SU-DHL-6 (cell line): ENCODE results near the gene GRK6.

Experiments
- CTCF ChIP-seq: fragments of 200-600 bp; sonication (generic); IDR thresholded peaks from one replicate; pipeline ENCODE4 v1.5.1; 2017; ENCODE audit warnings: antibody characterized with exemption, mild to moderate bottlenecking, low read length, moderate library complexity; ENCODE audit not compliant: insufficient read depth, poor library complexity, severe bottlenecking
- EZH2phosphoT487 ChIP-seq: fragments of 200-600 bp; sonication (generic), shearing (Covaris generic); conservative IDR thresholded peaks from 2 replicates; pipeline ENCODE4 v1.6.1; 2018; ENCODE audit warnings: mild to moderate bottlenecking, antibody characterized with exemption, low read length, moderate library complexity, mixed read lengths

DNA sequence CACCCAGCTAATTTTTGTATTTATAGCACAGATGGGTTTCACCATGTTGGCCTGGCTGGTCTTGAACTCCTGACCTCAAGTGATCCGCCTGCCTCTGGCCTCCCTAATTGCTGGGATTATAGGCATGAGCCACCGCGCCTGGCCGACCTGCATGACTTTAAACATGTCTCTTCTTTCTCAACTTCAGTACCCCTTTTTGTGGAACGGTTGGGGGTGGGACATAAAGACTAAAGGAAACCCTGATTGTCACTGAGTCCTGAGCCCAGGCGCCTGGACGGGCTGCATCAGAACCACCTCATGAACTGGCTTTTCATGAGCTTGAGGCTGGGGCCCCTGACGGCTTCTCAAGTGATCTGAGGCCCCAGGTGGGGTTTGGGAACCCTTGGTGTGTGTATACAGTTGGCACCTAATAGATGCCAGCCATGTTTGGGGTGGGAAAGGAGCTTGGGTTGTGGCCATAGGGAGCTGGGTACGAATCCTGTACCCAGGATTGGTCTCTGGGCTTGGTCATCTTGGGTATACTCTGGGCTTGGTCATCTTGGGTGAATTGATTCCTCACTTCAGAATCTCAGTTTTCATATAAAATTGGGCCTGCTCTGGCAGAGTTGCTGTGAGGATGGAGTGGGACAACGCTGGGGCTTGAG, 2.2 kb downstream of the GRK6 start:
- no peak for TF ChIP-seq CTCF
- TF ChIP-seq EZH2phosphoT487, result no peak
